Prostate gland (tissue), 2 donors: Measurements from ENCODE around the gene SLC39A11. TPM values are rescaled to one million over a fixed set of nuclear protein-coding genes. Genes with fewer than 3 reads are reported as not detected.
A peak's percentile ranks its signal among the peaks of the same experiment; 100 is the strongest.

Source experiments
- DNase-seq: peaks from one replicate; pipeline ENCODE4 v3.0.0-alpha.2; 2019; ENCODE audit warnings: low spot score
- H3K27ac ChIP-seq, 2 donors: fragments of 200-600 bp; sonication (generic); 2 replicates each; pipeline ENCODE4 v1.5.1; 2017 to 2019
- H3K27me3 ChIP-seq: fragments of 200-600 bp; sonication (generic); replicated peaks from 2 replicates; pipeline ENCODE4 v1.5.1; 2019; ENCODE audit not compliant: insufficient read depth
- H3K36me3 ChIP-seq, 2 donors: fragments of 200-600 bp; sonication (generic); 1 replicate in 1 of 2; 2 replicates in 1 of 2; pipeline versions ENCODE4 v1.5.1 to v1.8.1; 2017 to 2019
- H3K4me1 ChIP-seq: fragments of 200-600 bp; sonication (generic); replicated peaks from 2 replicates; pipeline ENCODE4 v1.5.1; 2019
- H3K4me3 ChIP-seq, 2 donors: fragments of 200-600 bp; sonication (generic); 2 replicates each; pipeline ENCODE4 v1.5.1; 2017 to 2019
- H3K9me3 ChIP-seq: fragments of 200-600 bp; sonication (generic); 2 replicates; pipeline ENCODE4 v1.5.1; 2017
- CTCF ChIP-seq, 4 experiments: fragments of 200-600 bp in 2 of 4; fragments of 450-650 bp in 2 of 4; sonication (generic) in 2 of 4; IDR thresholded peaks; 1 replicate in 3 of 4; 2 replicates in 1 of 4; pipeline ENCODE4 v1.5.1; 2016 to 2019; ENCODE audit warnings: antibody characterized with exemption in 4 of 4, mild to moderate bottlenecking in 2 of 4, moderate library complexity in 2 of 4
- POLR2A ChIP-seq: fragments of 450-650 bp; IDR thresholded peaks from one replicate; pipeline ENCODE4 v1.6.1; 2016; ENCODE audit warnings: antibody characterized with exemption, mild to moderate bottlenecking
- POLR2AphosphoS5 ChIP-seq: sonication (generic); formaldehyde crosslinking; IDR thresholded peaks from one replicate; pipeline ENCODE4 v1.6.1; 2017; ENCODE audit warnings: antibody characterized with exemption
- WGBS: methylation state at CpG from one replicate; pipeline ENCODE4 v1.1.5; 2018; 5-methylcytosine and 5-hydroxymethylcytosine counted together
- intact Hi-C: fragments of 100-400 bp; cut with DNase I; formaldehyde crosslinking; loops from one replicate; pipeline ENCODE4 v1.14.2; 2022
- total RNA-seq, 2 donors: library from RNA; depleted of rRNA; stranded (reverse); fragments of >200 nt; gene quantifications; one replicate each; pipeline ENCODE4 v1.1.0, GENCODE V29; 2016

The SLC39A11 gene
- total RNA-seq, 2 donors from 2014 or later, result 15.1 to 29.7 TPM

DNA sequence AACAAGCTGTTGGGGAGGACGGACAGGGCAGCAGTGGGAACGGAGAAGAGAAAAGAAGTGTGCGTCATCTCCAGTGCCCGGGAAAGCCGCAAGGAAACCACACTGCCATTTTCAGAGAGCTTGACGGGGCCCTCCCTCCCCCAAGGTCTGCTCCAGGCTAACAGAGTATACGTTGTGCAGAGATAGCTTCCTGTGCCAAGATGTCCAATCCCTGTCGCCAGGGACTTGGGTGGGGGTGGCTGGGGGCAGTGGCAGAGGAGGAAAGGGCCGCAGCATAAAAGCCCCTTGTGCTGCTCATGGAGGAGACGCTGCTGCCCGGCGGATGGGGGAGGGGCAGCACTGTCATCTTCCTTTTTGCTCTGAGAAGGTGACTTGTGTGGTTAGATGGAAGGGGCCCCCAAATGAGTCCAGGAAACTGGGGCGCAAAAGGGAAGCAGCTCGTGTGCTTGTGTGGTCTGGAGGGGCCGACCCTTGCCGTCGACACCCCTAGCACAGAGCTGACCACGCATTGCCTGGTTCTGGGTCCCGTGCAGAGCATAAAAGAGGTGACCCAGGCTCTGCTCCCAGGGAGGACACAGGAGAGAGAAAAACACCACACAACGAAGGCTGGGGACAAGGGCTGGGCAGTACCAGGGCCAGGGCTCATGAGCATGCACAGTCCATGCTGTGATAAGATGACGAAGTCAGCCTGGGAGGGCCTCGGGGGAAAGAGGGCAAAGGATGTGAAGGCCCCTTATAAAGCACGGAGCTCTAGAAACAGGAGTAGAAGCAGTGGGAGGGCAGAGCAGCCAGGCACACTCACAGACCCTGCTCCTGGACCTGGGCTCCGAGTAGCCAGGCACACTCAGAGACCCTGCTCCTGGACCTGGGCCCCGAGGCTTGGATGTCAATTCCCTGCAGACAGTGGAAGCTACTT lies 372.7 kb downstream of the SLC39A11 start:
- 79% methylated on average over 25 of the region's 25 CpGs for WGBS
- TF ChIP-seq CTCF (IDR thresholded peaks at IDR 0.05) (no peak), POLR2AphosphoS5 (no peak), POLR2A (no peak)
- Histone ChIP-seq H3K36me3 (no peaks in the 10 kb centered on the region), H3K27ac (no peak overlapping the region), H3K4me1 (no peaks in the 10 kb centered on the region), H3K27me3 (no peaks in the 10 kb centered on the region), H3K4me3 (no peak overlapping the region), H3K9me3 (no peaks in the 10 kb centered on the region)
- intact Hi-C loops, result no loop called here
- DNase-seq, result no peak

DNA sequence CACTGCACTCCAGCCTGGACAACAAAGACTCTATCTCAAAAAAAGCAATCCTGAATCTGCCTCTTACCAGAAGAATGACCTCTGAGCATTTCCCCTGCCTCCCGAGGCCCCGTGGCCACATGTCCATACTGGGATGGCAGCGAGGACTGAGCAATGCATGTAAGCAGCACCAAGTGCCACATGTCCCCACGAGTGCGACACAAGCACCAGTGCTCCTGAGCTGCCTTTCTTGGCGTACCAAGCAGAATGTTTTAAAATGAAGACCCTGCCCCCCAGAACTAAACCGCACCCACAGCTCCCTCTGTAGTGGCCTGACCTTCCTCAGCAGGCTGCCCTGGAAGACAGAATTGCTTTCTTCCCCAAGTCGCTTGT lies 373.3 kb downstream of the SLC39A11 start:
- Histone ChIP-seq H3K27me3 (no peaks in the 10 kb centered on the region), H3K36me3 (no peaks in the 10 kb centered on the region), H3K4me3 (no peak overlapping the region), H3K9me3 (no peaks in the 10 kb centered on the region), H3K27ac (no peak overlapping the region), H3K4me1 (no peaks in the 10 kb centered on the region)
- no peak for TF ChIP-seq POLR2A
- intact Hi-C loops, result no loop called here
- 89% methylated on average over 8 of the region's 8 CpGs for WGBS
- no peak for DNase-seq

GRCh38 chr17:72717676-72718075 lies 374.8 kb downstream of the SLC39A11 start:
- no peak for DNase-seq
- Histone ChIP-seq H3K4me3 (no peak overlapping the region), H3K27ac (no peak overlapping the region), H3K27me3 (no peaks in the 10 kb centered on the region), H3K4me1 (no peaks in the 10 kb centered on the region), H3K36me3 (no peaks in the 10 kb centered on the region), H3K9me3 (no peaks in the 10 kb centered on the region)
- 97% methylated on average over 8 of the region's 8 CpGs for WGBS
- TF ChIP-seq CTCF (IDR thresholded peaks at IDR 0.05) (no peak), POLR2A (no peak), POLR2AphosphoS5 (no peak)
- intact Hi-C loops, result no loop called here

DNA sequence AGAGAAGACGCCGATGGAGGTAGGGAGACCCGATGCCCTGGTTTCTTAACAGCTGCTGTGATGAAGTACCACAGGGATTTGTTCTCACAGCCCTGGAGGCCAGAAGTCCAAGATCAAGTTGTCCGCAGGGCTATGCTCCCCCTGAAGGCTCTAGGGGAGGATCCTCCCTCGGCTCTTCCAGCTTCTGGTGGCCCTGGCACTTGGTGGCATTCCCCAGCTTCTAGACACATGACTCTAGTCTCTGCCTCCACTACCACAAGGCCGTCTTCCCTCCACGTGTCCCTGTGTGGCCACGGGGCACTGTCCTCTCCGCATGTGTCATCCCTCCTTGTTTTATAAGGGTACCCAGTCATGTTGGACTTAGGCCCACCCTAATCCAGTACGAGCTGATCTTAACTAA lies 375.2 kb downstream of the SLC39A11 start:
- Histone ChIP-seq H3K27ac (no peak overlapping the region), H3K4me3 (no peak overlapping the region), H3K36me3 (no peaks in the 10 kb centered on the region), H3K9me3 (no peaks in the 10 kb centered on the region), H3K4me1 (no peaks in the 10 kb centered on the region), H3K27me3 (no peaks in the 10 kb centered on the region)
- DNase-seq, result no peak
- 85% methylated on average over 10 of the region's 10 CpGs for WGBS
- no peak for TF ChIP-seq POLR2A
- no peak for TF ChIP-seq CTCF (IDR thresholded peaks at IDR 0.05)
- no peak for TF ChIP-seq POLR2AphosphoS5
- intact Hi-C loops, result no loop called here

DNA sequence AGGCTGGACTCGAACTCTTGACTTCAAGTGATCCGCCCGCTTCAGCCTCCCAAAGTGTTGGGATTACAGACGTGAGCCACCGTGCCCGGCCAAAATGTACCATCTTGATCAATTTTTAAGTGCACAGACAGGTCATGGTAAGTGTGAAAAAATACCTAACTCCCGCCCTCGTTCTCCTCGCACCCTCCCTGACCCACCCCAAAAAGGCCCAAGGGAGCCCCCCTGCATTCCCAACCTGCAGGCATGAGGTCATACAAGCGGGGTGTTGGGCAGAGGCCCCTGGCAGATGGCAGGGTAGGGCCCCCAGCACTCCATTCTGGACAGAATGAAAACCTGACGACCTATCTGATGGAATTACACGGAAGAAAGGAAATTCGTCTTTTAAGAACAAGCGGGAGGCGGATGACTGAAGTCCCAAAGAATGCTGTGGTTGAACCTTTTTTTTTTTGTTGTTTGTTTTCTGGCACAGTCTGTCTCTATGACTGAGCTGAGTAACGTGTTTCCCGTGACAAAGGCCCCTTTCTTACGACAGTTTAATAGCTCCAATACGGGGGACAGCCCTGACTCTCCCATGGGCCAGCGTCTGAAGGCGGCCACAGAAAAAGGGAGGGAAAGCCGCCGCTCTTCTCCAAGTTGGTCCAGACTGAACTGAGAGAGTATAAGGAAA lies 376.4 kb downstream of the SLC39A11 start:
- TF ChIP-seq POLR2A, result peak; percentile 9
- TF ChIP-seq POLR2AphosphoS5, result peak; percentile 89
- TF ChIP-seq CTCF (IDR thresholded peaks at IDR 0.05), result no peak
- 45% methylated on average over 23 of the region's 23 CpGs for WGBS
- Histone ChIP-seq H3K4me1 (no peaks in the 10 kb centered on the region), H3K27ac (peak overlapping the region; percentile 51 to 55), H3K27me3 (no peaks in the 10 kb centered on the region), H3K9me3 (no peaks in the 10 kb centered on the region), H3K4me3 (no peak overlapping the region), H3K36me3 (no peaks in the 10 kb centered on the region)
- intact Hi-C loops, result no loop called here
- DNase-seq, result peak; percentile 71
